ENCODE measurements around the gene RNASE12.

- no peak for TF ChIP-seq XRCC5 (IDR thresholded peaks at IDR 0.05; ENCODE audit: low read depth, low read length)
- TF ChIP-seq JUND (IDR thresholded peaks at IDR 0.05; ENCODE audit: borderline replicate concordance, low read depth, low read length) = no peak
- TF ChIP-seq JUND (tag; IDR thresholded peaks at IDR 0.05; ENCODE audit: borderline replicate concordance, low read depth, low read length) = no peak
Measured at GRCh38 chr14:20617138-20618003, 26.2 kb upstream of the RNASE12 start.

All from K562 (cell line).